ENCODE results near the gene FAXDC2. TPM values are rescaled to one million over a fixed set of nuclear protein-coding genes. Genes with fewer than 3 reads are reported as not detected.

FAXDC2 gene
- total and polyA plus RNA-seq, 9 of the 15 experiments (the other 6 are each of a cell fraction or from before 2014, with no cell fraction given): 2.4 to 30.0 (median 9.9) TPM

GRCh38 chr5:154898210-154898609 is 47.8 kb upstream of the FAXDC2 start (continued):
- TF ChIP-seq RBFOX2 (IDR thresholded peaks at IDR 0.05; ENCODE audit: low read depth, low read length) (no peak), SAFB (IDR thresholded peaks at IDR 0.05; ENCODE audit: borderline replicate concordance, low read depth, low read length) (no peak), ARID3A (IDR thresholded peaks at IDR 0.05; ENCODE audit: borderline replicate concordance, low read depth, low read length) (no peak), MAFK (IDR thresholded peaks at IDR 0.05; ENCODE audit: low read length) (no peak), ASH1L (IDR thresholded peaks at IDR 0.05; ENCODE audit: borderline replicate concordance, low read depth, partially characterized antibody) (no peak), E2F1 (CRISPR knock-in tag; IDR thresholded peaks at IDR 0.05) (no peak), SMARCC2 (IDR thresholded peaks at IDR 0.05; ENCODE audit: low read depth) (no peak), CBFA2T2 (conservative IDR thresholded peaks at IDR 0.05) (no peak)

- BruUV-seq (replicated peaks): no TSS peak
- ATAC-seq (no peak), FAIRE-seq (no peak), DNase-seq (ENCODE audit: extremely low read depth in 1 of 4, low spot score in 3 of 4) (no peak)
- Histone ChIP-seq H3K27ac (ENCODE audit: extremely low read depth, low read depth, low read length) (no peak overlapping the region), H3K36me3 (ENCODE audit: control insufficient read depth, insufficient read depth, low read length) (peaks cover 94% of the 10 kb centered on the region), H3K4me2 (ENCODE audit: insufficient read depth, low read length) (no peak overlapping the region), H3K9me1 (ENCODE audit: control insufficient read depth, insufficient read depth, low read length) (no peaks in the 10 kb centered on the region), H4K20me1 (replicated peaks; ENCODE audit: control insufficient read depth, insufficient read depth, low read length) (no peaks in the 10 kb centered on the region), H3K27me3 (ENCODE audit: control insufficient read depth in 2 of 2, insufficient read depth in 2 of 2, low read length in 2 of 2) (no peaks in the 10 kb centered on the region), H3K4me1 (replicated peaks in 1 of 2; ENCODE audit: control insufficient read depth in 2 of 2, insufficient read depth in 2 of 2, low read length in 2 of 2) (no peaks in the 10 kb centered on the region), H3K9me3 (replicated peaks; ENCODE audit: control insufficient read depth, insufficient read depth, low read depth, low read length) (no peaks in the 10 kb centered on the region; the same call in 1 of the 2 replicates), H2AFZ (ENCODE audit: low read depth, low read length) (no peak overlapping the region), H3K9ac (ENCODE audit: insufficient read depth in 1 of 2, low read depth in 2 of 2, low read length in 2 of 2) (no peak overlapping the region), H3K4me3 (no peak overlapping the region), H3K79me2 (ENCODE audit: control insufficient read depth, insufficient read depth, low read length) (no peaks in the 10 kb centered on the region)
- TF ChIP-seq NR2C2 (CRISPR knock-in tag; IDR thresholded peaks at IDR 0.05): no peak
- no peak for TF ChIP-seq NR2C2 (tag; IDR thresholded peaks at IDR 0.05)
- no peak for TF ChIP-seq NFXL1 (CRISPR knock-in tag; IDR thresholded peaks at IDR 0.05)
- no peak for TF ChIP-seq KLF16 (IDR thresholded peaks at IDR 0.05)
- no peak for TF ChIP-seq BRCA1 (IDR thresholded peaks at IDR 0.05)
- TF ChIP-seq BRCA1 (CRISPR knock-in tag; IDR thresholded peaks at IDR 0.05): no peak
- TF ChIP-seq, protein P1, sequence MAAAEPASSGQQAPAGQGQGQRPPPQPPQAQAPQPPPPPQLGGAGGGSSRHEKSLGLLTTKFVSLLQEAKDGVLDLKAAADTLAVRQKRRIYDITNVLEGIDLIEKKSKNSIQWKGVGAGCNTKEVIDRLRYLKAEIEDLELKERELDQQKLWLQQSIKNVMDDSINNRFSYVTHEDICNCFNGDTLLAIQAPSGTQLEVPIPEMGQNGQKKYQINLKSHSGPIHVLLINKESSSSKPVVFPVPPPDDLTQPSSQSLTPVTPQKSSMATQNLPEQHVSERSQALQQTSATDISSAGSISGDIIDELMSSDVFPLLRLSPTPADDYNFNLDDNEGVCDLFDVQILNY (CRISPR knock-in tag; IDR thresholded peaks at IDR 0.05): no peak
- no peak for TF ChIP-seq SP1 (CRISPR knock-in tag; IDR thresholded peaks at IDR 0.05)
- in situ Hi-C loops (cut with MboI): no loop called here
- intact Hi-C loops (cut with micrococcal nuclease): no loop called here
- ChIA-PET POLR2A (interaction anchor here (0.6 to 1.5 kb wide), 4 partner anchors 9 to 230 kb away, joined by 3 to 4 read pairs (median 4); no protein-coding TSS in a partner anchor), CTCF (ENCODE audit: low intra/inter-chr PET ratio) (no interaction called here)
These were observed 46.3 kb upstream of the FAXDC2 start for GRCh38 chr5:154896562-154897165.

All from K562 (cell line).